Measurements from ENCODE around the gene GRIFIN.

The GRIFIN gene

DNA sequence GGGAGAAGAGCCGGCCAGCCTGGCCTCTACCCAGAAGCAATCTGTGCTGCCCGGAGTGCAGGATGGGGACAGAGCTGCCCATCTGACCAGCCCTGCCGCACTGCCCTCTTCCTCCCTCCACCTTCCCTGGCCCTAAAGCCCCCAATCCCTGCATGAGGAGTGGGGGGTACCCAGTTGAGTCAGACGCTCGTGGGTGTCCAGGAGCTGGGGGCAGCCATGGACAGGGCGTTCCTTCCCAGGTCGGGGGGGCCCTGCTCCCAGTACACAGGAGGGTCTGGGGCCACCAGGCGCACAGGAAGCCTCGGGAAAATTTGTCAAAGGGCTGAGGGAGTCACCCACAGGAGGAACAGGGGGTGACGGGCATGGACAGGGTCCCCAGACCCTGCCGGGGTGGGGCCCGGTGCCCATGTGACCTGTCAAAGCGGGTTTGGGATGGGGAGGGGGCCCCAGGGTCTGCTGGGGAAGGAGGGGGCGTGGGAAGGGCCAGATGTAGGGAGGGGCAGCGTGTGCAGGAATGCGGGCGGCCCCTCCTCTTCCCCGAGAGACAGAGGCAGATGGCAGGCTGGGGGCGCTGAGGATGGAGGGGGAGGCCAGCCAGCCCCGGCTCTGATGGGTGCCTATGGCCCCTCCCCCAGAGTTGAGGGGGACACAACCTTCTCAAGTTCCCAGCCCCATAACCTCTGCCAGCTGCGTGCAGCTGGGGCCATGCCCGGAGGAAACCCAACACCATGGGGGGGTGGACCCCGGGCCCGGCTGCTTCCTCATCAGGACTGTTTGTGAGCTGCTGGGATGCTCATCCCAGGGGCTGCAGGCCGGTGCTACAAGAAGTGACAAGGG, 21.5 kb upstream of the GRIFIN start:
- DNase-seq: no peak

DNA sequence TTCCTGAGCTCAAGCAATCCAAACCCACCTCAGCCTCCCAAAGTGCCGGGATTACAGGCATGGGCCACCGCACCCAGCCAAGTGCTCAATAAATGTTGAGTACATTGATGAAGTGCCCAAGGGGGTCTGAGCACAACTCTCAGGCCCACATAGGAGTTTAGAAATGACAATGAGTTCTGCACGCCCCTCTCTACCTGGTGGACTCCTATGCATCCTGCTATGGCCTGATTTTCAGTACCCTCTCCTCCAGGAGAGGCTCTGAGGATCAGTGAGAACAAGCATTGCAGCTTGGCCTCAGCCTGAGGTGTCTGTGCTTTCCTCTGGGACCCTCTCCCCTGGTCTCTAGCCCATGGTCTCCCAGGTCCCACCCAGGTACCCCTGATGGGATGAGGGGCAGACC, 20.9 kb upstream of the GRIFIN start:
- DNase-seq: no peak

DNA sequence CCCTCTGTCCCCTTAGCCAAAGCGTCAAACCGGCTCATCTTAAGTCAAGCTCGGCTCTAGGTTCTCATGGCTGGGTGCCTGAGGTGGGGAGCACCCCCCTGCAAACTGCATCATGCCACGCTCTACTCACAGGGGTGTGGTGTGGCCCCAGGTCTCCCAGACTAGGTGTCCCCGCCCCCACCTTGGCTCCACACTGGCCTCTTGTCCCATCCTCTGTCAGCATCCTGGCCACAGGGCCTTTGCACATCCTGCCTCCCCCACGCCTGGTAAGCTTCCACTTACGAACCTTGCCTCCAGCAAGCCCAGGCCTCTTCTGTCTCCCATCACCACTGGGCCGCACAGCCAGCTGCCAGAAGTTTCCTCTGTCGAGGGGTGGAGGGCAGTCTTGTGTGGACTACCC, 20.2 kb upstream of the GRIFIN start:
- no peak for DNase-seq

DNA sequence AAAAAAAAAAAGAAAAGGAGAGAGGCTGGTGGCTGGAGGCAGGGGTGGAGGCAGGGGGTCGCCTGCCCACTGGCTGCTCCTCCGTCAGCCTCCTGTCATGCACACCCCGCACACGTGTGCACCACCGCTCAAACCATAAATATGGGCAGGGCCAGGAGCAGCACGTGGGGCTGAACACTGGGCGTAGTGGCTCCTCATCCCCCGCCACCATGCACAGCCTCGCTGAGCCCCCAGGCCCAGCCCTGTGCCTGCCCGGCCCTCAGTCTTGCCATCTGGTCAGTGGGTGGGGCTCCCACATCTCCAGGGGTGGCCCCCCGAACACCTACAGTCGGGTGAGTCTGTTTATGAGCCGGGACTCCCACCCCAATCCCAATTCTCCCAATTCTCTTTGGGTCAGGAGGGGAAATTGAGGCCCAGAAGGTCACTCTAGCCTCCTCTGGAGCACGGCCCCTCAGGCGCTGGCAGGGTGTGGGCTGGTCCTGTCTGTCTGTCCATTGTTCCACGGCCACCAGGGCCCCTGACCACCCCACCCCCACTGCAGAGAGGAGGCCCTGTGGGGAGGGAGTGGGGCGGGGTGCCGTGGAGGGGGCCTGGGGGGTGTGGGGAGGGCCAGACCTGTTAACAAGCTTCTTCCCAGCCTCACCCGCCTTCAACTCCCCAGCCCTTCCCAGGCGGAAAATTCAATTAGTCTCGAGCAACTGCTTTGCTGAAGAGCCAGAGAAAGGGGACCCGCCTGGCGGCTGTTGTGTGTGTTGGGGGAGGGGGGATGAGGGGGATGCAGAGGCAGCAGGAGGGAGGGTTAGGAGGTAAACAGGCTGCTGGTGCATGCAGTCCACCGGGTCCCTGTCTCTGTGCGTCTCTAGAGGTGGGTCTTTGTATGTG, 19.5 kb upstream of the GRIFIN start:
- DNase-seq: no peak

DNA sequence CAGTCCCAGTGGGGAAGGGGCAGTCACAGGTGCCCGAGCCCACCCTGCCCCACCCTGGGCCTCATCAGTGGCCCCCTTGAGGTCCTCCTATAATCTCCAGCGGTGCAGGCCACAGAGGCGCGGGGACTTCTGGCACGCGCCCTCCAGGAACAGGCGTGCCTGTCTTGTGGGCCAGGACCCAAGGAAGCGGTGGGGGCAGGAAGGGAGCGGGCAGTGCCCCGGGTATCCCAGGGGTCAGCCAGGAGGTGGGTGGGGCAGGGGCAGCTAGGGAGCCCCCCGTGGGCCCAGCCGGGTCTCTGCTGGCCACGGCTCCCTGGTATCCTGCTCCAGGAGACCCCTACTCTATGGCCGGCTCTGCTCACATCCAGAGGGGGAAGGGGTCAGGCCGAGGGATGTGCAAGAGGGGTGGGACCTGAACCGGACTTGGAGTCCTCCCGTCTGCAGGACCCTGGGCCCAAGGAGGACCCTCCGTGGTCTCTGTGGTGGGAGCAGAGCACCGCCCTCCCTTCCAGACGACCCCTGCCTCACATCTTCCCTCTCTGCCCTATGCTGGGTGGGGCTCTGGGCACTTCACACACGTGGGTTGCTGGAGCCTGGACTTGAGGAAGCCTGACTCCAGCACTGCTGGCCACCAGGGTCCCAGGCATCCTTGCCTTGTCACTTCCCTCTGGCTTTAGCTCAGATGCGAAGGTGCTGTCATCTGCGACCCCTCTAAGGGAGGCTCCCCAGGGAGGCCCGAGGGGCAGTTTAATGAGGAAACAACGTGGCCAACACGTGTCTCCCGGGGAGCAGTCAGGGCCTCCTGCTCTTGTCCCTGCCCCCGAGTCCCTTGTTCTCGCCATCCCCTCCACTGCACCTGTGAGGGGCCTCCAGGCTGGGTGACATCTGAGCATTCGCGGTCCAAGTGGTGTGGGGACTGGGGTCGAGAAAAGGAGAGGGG, 18.3 kb upstream of the GRIFIN start:
- DNase-seq: no peak

DNA sequence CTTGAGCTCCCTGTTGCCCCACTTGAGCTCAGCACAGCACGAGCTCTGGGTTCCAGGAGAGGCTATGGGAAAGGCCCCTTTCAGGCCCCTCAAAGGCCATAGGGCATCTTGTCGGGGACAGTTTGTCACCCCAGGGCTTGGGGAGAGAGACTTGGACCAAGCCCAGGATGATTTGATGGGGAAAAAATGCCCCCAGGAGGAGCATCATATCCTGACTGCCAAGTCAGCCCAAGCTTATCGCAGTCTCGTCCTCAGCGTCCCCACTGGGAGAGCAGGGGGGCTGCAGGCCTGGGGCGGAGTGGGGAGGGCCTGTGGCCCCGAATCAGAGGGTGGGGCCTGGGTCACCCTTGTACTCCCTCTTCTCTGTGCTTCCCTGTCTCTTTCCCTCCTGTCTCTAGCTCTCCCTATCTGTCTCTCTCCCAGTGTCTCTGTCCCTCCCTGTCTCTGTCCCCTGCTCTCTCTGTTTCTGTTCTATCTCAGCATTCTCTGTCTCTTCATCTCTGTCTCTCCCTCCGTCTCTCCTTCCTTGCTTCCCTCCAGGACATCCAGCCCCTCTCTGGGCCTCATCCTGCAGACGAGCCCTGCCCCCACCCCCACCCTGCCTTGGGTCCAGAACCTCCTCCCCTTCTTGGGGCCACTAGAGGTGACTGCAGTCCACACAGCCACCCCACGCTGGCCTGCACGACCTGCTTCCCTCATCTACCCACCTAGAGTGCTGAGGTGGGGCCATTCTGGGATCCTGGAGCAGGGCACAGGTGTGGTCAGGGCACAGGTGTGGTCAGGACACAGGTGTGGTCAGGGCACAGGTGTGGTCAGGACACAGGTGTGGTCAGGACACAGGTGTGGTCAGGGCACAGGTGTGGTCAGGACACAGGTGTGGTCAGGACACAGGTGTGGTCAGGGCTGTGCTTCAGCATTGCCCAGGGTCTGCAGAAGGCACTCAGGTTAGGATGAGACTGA, 17.3 kb upstream of the GRIFIN start:
- DNase-seq: no peak

DNA sequence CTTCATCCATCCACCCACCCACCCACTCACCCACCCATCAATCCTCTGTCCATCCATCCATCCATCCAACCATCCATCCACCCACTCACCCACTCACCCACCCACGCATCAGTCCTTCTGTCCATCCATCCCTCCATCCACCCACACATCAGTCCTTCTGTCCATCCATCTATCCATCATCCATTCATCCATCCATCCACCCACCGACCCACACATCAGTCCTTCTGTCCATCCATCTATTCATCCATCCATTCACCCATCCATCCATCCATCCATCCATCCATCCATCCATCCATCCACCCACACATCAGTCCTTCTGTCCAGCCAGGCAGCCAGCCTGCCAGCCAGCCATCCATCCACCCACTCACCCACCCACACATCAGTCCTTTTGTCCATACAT, 15.8 kb upstream of the GRIFIN start:
- DNase-seq: no peak

DNA sequence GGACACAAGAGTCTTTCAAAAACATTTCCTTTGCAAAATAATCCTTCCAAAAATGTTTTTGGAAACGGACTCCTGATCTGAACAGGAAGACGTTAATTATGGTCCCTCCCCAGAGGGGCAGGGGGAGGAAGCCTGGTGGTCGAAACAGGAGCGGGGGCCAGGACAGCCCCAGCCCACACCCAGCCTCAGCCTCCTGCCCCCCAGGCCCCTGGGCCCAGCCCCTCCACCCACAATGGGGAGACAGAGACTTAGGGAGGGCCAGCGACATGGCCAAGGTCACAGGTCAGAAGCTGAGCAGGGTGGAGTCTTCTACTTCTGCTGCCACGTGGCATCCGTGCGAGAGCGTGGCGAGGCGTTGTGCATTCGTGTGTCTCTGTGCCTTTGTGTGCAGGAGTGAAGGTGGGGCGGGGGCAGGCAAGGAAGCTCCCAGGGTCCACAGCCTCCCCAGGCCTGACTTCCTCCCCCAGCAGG, 14.0 kb upstream of the GRIFIN start:
- DNase-seq: no peak

DNA sequence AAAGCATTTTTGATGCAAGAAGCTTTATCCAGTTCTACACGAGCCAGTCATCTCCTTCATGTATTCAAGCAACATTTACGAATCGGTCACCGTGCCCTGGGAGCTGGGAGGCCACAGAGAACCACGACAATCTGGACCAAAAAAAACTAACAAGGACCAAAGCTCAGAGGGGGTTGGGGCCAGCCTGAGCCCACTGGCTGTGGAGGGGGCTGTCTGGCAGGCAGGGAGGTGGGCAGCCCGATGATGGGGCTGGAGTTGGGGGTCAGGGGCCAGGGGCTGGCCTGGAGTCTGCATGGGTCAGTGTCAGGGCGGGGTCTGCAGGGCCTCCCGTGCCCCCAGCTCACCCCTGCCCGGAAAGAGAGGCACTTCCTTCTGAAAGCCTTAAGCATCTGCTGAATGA, 12.5 kb upstream of the GRIFIN start:
- no peak for DNase-seq

DNA sequence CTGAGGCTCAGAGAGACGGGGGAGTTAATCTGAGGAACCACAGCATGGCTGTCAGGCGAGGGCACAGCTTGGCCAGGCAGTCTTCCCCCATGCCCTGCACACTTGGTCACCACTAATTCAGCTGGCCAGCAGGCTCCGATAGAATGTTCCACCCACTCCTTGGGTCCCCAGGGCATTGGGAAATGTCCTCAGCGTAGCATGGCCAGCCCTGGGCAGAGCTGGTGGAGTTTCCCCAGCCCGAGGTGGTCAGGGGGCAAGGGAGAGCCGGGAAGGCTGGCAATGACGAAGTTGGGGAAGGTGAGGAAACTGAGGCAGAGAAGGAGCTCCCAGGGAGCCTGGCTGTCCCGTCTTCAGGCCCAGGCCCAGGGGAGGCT, 12.1 kb upstream of the GRIFIN start:
- no peak for DNase-seq

DNA sequence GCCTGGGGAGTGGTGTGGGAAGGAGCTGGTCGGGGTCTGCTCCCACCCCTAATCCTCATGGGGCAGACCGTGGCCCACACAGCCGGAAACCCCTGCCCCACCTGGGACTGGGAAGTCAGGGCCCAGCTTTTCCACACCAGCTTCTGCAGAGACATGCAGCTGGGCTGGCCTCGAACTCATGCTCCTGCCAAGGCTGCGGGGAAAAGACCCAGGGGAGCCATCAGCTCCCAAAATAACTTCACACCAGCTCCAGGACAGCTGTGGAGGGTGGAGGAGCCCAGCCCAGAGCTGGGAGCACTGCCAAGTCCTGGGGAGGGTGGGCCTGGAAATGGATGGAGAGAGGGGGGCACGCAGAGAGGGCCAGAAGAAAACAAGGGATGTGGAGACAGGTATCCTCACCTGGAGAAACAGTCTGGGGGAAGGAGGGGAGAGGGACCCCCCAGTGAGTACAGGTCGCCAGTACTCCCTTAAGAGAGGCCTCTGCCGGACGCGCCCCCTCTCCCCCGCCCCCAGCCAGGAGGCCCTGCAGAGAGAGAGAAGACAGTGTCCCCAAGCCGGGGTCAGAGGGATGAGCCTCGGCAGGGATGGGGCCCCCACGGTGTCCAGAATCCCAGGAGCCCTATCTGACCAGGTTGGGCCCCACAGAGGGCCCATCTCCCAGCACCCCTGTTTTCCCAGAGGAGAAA, 11.5 kb upstream of the GRIFIN start:
- DNase-seq: no peak

DNA sequence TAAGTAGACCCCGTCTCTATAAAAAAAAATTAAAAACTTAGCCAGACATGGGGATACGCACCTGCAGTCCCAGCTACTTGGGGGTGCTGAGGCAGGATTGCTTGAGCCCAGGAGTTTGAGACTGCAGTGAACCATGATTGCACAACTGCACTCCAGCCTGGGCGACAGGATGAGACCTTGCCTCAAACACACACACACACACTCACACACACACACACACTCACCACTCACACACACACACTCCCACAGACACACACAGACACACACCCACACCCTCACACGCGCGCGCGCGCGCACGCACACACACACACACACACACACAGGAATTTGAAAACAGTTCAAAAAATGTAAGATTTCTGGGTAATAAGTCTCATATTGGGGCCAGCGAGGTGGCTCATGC, 8.7 kb upstream of the GRIFIN start:
- no peak for DNase-seq

DNA sequence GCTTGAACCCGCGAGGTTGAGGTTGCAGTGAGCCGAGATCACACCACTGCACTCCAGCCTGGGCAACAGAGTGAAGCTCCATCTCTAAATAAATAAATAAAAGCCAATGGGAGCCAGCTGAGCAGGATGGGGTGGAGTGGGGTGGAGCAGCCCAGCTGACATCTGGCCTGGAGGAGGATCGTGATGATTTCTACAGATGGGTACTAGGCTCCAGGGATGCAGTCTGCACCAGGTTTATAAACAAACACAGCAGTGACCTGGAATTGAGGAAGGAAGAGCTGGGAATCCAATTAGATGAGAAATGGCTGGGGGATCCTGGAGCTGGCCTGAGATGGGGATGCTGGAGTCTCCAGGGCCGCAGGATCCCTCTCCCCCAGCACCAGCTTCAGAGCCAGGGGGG, 7.3 kb upstream of the GRIFIN start:
- DNase-seq: no peak

DNA sequence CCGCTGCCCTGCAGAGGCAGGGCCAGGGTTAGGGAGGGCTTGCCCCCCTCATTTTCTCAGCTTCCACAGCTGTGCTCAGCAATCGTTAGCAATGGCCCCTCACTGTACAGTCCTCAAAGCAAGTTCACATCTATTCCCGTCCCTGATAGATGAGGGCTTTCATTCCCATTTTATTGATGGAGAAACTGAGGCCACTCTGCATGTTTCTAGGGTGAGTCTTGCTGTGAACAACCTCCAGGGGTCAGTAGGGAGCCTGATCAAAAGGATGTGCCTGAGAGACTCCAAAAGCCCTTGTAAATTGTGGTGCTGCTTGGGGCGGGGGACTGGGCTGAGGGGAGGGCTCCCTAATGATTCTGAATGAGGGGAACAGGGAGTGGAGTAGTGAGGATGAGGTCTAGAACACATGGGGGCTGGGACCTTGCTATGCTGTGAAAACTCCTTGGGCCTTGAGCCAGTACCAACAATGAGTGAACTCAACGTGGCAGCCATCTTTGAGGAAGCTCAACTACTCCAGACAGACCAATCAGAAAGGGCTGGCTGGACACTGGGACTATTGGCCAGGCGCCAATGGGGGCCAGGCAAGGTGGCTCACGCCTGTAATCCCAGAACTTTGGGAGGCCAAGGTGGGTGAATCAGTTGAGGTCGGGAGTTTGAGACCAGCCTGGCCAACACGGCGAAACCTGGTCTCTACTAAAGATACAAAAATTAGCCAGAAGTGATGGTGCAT, 6.7 kb upstream of the GRIFIN start:
- no peak for DNase-seq

DNA sequence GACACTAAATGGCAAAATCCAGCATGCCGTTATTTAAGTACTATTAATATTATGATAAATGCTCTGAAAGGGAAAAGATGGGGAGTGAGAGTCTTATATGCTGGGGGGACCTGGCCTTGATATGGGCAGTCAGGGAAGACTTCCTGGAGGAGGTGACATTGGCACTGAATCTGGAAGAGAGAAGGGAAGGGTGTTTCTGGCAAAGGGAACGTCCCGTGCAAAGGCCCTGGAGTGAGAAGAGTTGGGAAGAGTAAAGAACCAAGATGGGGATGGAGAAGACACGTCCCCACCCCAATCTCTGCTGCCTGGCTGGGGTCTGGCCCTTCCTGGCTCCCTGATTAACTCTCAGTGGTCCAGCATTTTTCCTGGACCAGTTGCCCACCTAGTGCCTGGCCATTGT, 5.0 kb upstream of the GRIFIN start:
- no peak for DNase-seq

DNA sequence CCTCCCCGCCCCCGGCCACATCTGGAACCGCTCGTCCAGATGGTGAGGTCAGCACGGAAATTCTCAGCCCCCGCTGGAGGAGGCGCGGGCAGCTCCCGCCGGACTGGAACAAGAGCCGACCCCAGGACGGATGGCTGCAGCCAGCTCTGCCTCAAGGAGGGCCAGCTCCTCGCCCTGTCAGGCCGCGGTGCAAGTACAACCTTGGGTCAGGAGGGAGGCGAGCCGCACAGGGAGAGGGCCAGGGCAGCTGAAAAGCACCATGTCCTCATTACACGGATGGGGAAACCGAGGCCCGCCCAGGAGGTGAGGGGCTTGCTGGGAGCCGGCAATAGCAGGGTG, 3.8 kb upstream of the GRIFIN start:
- no peak for DNase-seq

DNA sequence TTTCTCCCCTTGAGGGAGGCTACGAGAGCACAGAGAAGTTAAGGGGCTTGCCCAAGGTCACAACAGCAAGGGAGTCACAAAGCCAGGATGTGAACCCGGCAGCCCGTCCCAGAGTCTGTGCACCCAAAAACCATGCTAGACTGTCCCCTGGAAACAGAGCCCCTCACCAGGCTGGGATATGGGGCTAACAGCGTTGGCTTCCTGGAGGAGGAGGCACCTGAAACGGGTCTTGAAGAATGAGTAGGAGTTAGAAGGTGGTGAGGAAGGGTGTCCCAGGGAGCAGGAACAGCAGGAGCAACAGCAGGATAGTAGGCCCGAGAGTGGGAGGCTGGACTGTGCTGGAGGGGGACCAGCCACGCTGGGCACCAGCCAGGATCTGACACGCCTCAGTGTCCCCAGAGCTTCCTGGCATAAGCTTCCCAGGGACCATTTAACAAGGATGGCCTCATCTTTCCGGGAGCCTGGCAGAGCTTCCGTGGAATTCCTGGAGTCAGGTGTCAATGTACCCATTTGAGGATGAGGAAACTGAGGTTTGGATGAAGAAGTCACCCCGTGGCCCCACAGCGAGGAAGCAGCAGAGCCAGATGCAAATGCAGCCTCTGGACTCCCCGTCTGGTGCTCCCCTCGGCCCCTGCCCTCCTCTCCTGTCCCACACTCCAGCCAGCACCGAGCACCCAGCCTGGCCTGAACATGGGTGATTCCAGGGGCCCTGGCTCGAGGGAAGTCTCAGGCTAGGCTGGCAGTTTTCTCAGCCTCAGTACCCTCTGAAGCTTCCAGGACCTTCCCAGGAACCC, 3.3 kb upstream of the GRIFIN start:
- no peak for DNase-seq

DNA sequence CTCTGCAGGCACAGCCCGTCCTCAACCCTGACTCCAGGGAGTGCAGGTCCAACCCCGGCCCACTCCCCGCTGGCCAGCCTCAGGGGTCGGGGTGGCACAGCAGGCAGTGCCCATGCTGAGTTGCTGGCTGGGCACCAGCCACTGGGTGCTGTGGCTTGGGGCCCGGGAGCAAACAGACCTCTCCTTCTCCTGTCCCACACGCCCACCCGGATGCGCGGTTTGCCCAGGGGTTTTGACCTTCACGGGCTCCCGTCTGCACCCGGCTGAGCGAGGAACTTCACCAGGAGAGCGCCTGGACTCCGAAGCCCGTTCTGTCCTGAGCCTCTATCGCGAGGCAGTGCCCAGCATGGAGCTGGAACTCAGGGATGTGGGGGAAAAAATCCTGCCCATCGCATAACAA, 2.6 kb upstream of the GRIFIN start:
- DNase-seq: no peak

DNA sequence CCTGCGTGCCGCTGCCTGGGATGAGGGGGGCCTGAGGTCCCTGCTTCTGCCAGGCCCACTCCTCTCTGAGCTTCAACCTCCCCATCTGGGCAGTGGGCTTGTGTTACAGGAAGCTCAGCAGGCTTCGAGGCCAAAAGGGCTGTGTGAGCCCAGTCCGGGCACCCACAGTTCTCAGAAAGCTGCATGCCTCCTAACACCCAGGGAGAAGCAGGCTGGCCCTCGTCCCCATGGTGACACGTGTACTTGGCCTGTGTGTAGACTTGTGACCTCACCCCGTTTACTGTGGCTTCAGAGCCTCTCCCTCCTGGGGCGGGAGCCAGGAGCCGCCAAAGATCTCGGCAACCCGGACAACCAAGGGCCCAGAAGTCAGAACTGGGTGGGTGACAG, 2.2 kb upstream of the GRIFIN start:
- no peak for DNase-seq
